GM12891 (cell line): Measurements from ENCODE around the gene RNF130.

Experiments used
- PAX5 ChIP-seq: IDR thresholded peaks from 2 replicates; pipeline ENCODE4 v1.6.1; 2011; ENCODE audit warnings: low read length, moderate library complexity, mild to moderate bottlenecking; ENCODE audit not compliant: insufficient read depth, severe bottlenecking
- POLR2A ChIP-seq: IDR thresholded peaks from 2 replicates; pipeline ENCODE4 v1.6.1; 2011; ENCODE audit warnings: low read depth, low read length, control low read depth
- POLR2AphosphoS5 ChIP-seq: IDR thresholded peaks from 2 replicates; pipeline ENCODE4 v1.6.1; 2011; ENCODE audit warnings: low read depth, low read length, control low read depth
- POU2F2 ChIP-seq: IDR thresholded peaks from 2 replicates; pipeline ENCODE4 v1.6.1; 2011; ENCODE audit warnings: low read depth, mild to moderate bottlenecking, control low read depth, low read length, moderate library complexity
- SPI1 ChIP-seq: IDR thresholded peaks from 2 replicates; pipeline ENCODE4 v1.6.1; 2011; ENCODE audit warnings: low read depth, low read length, control low read depth
- TAF1 ChIP-seq: IDR thresholded peaks from 2 replicates; pipeline ENCODE4 v1.6.1; 2011; ENCODE audit warnings: low read depth, low read length, control low read depth

GRCh38 chr5:180056153-180056552, 15.4 kb downstream of the RNF130 start:
- no peak for TF ChIP-seq POLR2A
- no peak for TF ChIP-seq TAF1
- no peak for TF ChIP-seq POLR2AphosphoS5
- no peak for TF ChIP-seq SPI1
- TF ChIP-seq POU2F2, result no peak
- TF ChIP-seq PAX5, result no peak
